ENCODE data around the gene RAB18.

Gene RAB18

DNA sequence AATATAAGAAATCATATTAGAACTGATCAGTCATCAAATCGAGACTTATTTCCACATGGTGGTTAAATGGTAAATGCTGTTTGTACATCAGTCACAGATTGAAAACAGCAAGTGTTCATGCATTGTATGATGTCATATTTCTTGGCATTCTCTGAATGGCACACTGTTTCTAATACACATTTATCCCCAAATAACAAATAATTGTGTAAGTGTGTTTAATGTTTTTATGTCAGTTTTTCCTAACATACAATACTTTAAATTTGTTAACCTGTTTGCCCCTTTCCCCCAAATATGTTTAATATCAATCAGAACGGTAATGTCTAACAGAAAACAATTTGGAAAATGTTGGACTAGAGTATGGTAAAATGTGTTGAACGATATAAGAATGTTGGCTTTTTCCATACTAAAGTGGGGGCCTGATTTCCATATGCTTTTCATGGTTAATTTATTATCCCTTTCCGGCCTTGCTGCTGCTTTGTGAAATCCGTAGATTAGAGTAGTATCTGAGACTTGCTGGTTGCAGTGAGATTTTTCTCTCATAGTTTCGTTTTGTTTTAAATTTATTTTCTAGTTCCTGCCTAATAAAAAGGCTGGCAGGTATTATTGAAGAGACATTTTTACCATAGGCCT is 23.7 kb downstream of the RAB18 start:
- Histone ChIP-seq H3K36me3 (ENCODE audit: control insufficient read depth, insufficient read depth, low read length) (no peaks in the 10 kb centered on the region), H3K4me3 (ENCODE audit: low read length) (no peak overlapping the region), H3K9me3 (ENCODE audit: control insufficient read depth, insufficient read depth, low read length) (no peaks in the 10 kb centered on the region), H3K4me1 (ENCODE audit: control insufficient read depth, insufficient read depth, low read length) (no peaks in the 10 kb centered on the region), H3K27ac (ENCODE audit: low read length) (no peak overlapping the region), H3K27me3 (ENCODE audit: control insufficient read depth, insufficient read depth, low read length) (no peaks in the 10 kb centered on the region)
- 100% methylated on average over 1 of the region's 6 CpGs for WGBS (ENCODE audit: insufficient coverage, insufficient read length)
- no peak for DNase-seq (ENCODE audit: low read depth, low spot score)

DNA sequence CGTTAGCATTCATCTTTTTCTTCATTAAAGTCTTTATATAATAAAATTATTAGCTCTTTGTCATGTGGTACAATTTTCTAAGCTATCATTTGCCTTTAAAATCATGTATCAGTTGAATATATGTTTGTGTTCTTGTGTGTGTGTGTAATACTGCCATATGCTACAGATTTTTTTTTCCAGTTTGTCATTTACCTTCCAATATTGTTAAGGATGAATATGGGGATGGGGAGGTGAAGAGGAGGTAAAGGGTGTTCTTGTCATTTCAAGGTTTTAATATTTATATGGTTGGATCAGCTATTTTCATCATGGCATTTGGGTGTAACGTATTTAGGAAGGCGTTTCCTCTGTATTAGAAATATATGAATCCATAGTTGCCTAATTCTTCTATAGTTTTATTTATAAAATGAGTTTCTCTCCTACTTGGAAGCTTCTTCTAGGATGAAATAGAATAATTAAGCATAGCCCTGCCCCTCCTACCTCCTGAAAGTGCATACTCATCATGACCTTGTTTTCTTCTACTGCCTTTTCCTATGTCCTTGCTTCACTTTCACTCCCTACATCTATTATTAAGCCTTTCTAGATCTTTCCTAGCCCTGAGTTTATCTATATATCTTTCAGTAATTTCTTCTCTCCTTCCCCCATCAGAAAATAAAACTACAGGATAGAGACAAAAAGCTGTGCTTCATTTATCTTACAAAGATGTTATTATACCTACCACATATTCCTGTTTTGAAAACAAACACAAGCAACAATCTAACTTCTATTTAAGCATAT is 25.1 kb downstream of the RAB18 start:
- WGBS (ENCODE audit: insufficient coverage, insufficient read length) = no CpG with 5 or more reads among the region's 3 CpGs
- H3K27ac ChIP-seq (ENCODE audit: low read length) = no peak overlapping the region
- no peaks in the 10 kb centered on the region for H3K9me3 ChIP-seq (ENCODE audit: control insufficient read depth, insufficient read depth, low read length)
- H3K36me3 ChIP-seq (ENCODE audit: control insufficient read depth, insufficient read depth, low read length) = no peaks in the 10 kb centered on the region
- H3K4me1 ChIP-seq (ENCODE audit: control insufficient read depth, insufficient read depth, low read length) = no peaks in the 10 kb centered on the region
- no peaks in the 10 kb centered on the region for H3K27me3 ChIP-seq (ENCODE audit: control insufficient read depth, insufficient read depth, low read length)
- DNase-seq (ENCODE audit: low read depth, low spot score) = no peak
- no peak overlapping the region for H3K4me3 ChIP-seq (ENCODE audit: low read length)

DNA sequence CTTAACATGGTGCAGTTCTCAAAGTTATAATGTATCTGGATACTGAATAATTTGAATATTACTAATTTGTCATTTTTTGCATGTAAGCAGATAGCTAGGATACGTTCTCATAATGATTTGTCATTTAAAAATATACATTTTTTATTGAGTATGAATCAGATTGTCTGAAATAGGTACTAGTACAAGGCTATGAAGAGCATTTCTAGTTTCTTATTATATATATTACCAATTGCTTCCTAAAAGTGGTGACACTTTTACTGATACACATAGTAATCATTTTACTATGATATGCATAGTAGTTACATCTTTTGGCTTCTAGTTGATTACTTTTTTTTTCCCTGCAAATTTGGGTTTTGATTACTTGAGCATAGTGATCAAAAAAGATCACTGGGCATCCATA is 26.4 kb downstream of the RAB18 start:
- Histone ChIP-seq H3K27ac (ENCODE audit: low read length) (no peak overlapping the region), H3K9me3 (ENCODE audit: control insufficient read depth, insufficient read depth, low read length) (no peaks in the 10 kb centered on the region), H3K27me3 (ENCODE audit: control insufficient read depth, insufficient read depth, low read length) (no peaks in the 10 kb centered on the region), H3K36me3 (ENCODE audit: control insufficient read depth, insufficient read depth, low read length) (no peaks in the 10 kb centered on the region), H3K4me1 (ENCODE audit: control insufficient read depth, insufficient read depth, low read length) (no peaks in the 10 kb centered on the region; the same call in 1 of the 2 replicates), H3K4me3 (ENCODE audit: low read length) (no peak overlapping the region)
- DNase-seq (ENCODE audit: low read depth, low spot score) = no peak
- WGBS (ENCODE audit: insufficient coverage, insufficient read length) = no CpG with 5 or more reads among the region's 1 CpG

DNA sequence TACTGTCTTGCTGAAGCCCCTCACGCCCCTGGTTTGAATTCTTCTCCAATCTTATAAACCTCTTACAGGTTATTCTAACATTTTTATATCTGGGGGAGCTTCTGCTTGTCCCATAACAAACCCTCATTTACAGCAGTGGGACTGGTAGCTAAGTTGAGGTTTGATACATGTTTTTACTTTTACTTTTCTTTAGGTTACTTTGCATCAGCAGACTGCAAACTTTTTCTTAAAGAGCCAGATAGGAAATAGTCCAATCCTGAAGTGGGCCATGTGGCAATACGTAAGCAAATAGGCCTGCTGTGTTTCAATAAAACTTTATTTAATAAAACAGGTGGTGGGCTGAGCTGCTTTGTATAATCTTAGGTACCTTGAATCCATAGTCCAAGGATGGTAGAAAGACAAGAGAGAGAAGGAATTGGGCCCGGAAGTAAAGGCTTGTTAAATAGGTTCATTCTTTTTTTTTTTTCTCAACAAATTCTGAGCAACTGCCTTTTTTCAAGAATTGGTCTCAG is 27.3 kb downstream of the RAB18 start:
- Histone ChIP-seq H3K4me1 (ENCODE audit: control insufficient read depth, insufficient read depth, low read length) (no peaks in the 10 kb centered on the region; the same call in 1 of the 2 replicates), H3K9me3 (ENCODE audit: control insufficient read depth, insufficient read depth, low read length) (no peaks in the 10 kb centered on the region), H3K27me3 (ENCODE audit: control insufficient read depth, insufficient read depth, low read length) (no peaks in the 10 kb centered on the region), H3K36me3 (ENCODE audit: control insufficient read depth, insufficient read depth, low read length) (no peaks in the 10 kb centered on the region), H3K27ac (ENCODE audit: low read length) (no peak overlapping the region), H3K4me3 (ENCODE audit: low read length) (no peak overlapping the region)
- DNase-seq (ENCODE audit: low read depth, low spot score) = no peak
- no CpG with 5 or more reads among the region's 3 CpGs for WGBS (ENCODE audit: insufficient coverage, insufficient read length)

DNA sequence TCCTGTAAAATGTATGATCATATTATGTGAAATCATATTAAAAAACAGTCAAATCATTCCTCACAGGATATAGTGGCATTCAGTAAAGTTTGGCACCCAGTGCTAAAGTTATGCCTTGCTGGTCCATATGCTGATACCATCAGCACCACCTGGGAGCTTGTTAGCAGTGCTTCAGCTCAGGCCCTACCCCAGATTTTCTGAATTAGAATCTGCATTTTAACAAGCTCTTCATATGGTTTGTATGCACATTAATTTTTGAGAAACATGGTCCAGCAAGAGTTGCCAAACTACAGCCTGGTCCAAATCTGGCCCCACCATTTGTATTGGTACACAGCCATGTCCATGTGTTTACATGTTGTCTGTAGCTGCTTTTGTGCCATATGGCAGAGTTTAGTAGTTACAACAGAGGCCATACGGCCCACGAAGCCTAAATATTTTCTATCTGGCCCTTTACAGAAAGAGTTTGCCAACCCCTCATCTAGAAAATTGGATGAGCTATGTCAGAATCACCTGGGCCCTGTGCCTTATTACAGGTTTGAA is 30.1 kb downstream of the RAB18 start:
- Histone ChIP-seq H3K9me3 (ENCODE audit: control insufficient read depth, insufficient read depth, low read length) (no peaks in the 10 kb centered on the region), H3K27ac (ENCODE audit: low read length) (no peak overlapping the region), H3K4me3 (ENCODE audit: low read length) (no peak overlapping the region), H3K27me3 (ENCODE audit: control insufficient read depth, insufficient read depth, low read length) (no peaks in the 10 kb centered on the region), H3K36me3 (ENCODE audit: control insufficient read depth, insufficient read depth, low read length) (no peaks in the 10 kb centered on the region), H3K4me1 (ENCODE audit: control insufficient read depth, insufficient read depth, low read length) (no peaks in the 10 kb centered on the region; the same call in 1 of the 2 replicates)
- no CpG with 5 or more reads among the region's 2 CpGs for WGBS (ENCODE audit: insufficient coverage, insufficient read length)
- DNase-seq (ENCODE audit: low read depth, low spot score) = no peak

DNA sequence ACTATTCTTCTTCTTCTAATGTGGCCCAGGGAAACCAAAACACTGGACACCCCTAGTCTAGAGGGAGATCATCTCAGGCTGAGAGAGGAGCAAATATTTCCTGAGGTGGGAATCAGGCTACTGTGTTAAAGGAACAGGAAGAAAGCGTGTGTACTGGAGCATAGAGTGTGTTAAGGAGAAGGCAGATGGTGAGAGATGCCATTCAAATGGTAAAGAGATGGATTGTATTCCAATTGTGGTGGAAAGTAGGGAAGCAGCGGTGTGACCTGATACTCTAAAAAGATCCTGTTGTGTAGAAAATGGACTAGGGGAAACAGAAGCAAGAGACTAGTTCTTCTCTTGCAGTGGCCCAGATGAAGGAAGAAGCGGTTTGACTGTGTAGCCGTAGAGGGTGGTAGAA is 31.2 kb downstream of the RAB18 start:
- no peaks in the 10 kb centered on the region; the same call in 1 of the 2 replicates for H3K4me1 ChIP-seq (ENCODE audit: control insufficient read depth, insufficient read depth, low read length)
- WGBS (ENCODE audit: insufficient coverage, insufficient read length) = no CpG with 5 or more reads among the region's 4 CpGs
- no peak for DNase-seq (ENCODE audit: low read depth, low spot score)
- no peak overlapping the region for H3K4me3 ChIP-seq (ENCODE audit: low read length)
- H3K27ac ChIP-seq (ENCODE audit: low read length) = no peak overlapping the region
- no peaks in the 10 kb centered on the region for H3K9me3 ChIP-seq (ENCODE audit: control insufficient read depth, insufficient read depth, low read length)
- H3K27me3 ChIP-seq (ENCODE audit: control insufficient read depth, insufficient read depth, low read length) = no peaks in the 10 kb centered on the region
- H3K36me3 ChIP-seq (ENCODE audit: control insufficient read depth, insufficient read depth, low read length) = no peaks in the 10 kb centered on the region

DNA sequence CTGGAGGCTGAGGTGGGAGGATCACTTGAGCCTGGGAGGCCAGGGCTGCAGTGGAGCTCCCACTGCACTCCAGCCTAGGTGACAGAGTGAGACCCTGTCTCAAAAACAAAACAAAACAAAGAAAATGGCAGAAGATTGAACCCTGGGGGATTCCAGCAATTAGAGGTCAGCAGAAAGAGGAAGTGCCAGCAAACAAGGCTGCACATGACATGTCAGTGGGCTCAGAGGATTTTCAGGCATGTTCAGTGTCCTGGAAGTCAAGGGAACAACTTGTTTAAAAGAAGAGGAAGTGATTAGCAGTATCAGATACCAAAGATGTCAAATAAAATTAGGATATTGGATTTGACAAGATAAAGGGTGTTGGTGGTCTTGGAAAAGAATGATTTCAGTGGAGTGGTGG is 32.3 kb downstream of the RAB18 start:
- Histone ChIP-seq H3K9me3 (ENCODE audit: control insufficient read depth, insufficient read depth, low read length) (no peaks in the 10 kb centered on the region), H3K4me1 (ENCODE audit: control insufficient read depth, insufficient read depth, low read length) (no peaks in the 10 kb centered on the region; the same call in 1 of the 2 replicates), H3K27ac (ENCODE audit: low read length) (no peak overlapping the region), H3K27me3 (ENCODE audit: control insufficient read depth, insufficient read depth, low read length) (no peaks in the 10 kb centered on the region), H3K4me3 (ENCODE audit: low read length) (no peak overlapping the region), H3K36me3 (ENCODE audit: control insufficient read depth, insufficient read depth, low read length) (no peaks in the 10 kb centered on the region)
- no peak for DNase-seq (ENCODE audit: low read depth, low spot score)

DNA sequence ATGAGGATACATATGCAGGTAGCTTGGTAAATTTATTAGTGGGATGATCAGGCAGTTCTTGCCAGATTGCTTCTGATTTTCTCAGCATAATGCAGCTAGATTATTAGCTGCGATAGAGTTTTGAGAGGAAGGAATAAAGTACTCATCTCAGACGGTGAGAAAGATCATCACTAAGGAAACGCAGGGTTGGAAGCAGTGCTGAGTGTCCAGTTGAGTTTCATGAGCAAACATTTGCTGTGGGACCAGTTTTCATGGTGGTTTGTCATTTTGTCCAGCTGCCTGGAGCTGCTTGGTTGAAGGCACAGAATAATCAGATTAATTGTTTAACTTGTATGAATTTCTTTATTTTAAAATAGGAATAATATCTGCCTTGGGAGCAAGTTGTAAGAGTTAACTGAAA is 33.1 kb downstream of the RAB18 start:
- no CpG with 5 or more reads among the region's 3 CpGs for WGBS (ENCODE audit: insufficient coverage, insufficient read length)
- Histone ChIP-seq H3K36me3 (ENCODE audit: control insufficient read depth, insufficient read depth, low read length) (no peaks in the 10 kb centered on the region), H3K4me1 (ENCODE audit: control insufficient read depth, insufficient read depth, low read length) (no peaks in the 10 kb centered on the region; the same call in 1 of the 2 replicates), H3K4me3 (ENCODE audit: low read length) (no peak overlapping the region), H3K27ac (ENCODE audit: low read length) (no peak overlapping the region), H3K27me3 (ENCODE audit: control insufficient read depth, insufficient read depth, low read length) (no peaks in the 10 kb centered on the region), H3K9me3 (ENCODE audit: control insufficient read depth, insufficient read depth, low read length) (no peaks in the 10 kb centered on the region)
- DNase-seq (ENCODE audit: low read depth, low spot score) = no peak

DNA sequence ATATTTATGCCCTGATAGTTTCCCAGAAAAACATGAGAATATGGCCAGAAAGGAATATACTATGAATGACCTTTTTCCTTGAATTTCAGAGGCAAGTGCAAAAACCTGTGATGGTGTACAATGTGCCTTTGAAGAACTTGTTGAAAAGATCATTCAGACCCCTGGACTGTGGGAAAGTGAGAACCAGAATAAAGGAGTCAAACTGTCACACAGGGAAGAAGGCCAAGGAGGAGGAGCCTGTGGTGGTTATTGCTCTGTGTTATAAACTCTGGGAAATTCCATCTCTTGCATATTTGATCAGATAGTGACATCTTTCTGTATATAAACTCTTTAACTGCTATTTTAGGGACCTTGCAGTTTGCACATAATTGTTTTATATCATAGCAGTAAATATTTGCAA is 33.7 kb downstream of the RAB18 start:
- Histone ChIP-seq H3K9me3 (ENCODE audit: control insufficient read depth, insufficient read depth, low read length) (no peaks in the 10 kb centered on the region), H3K4me1 (ENCODE audit: control insufficient read depth, insufficient read depth, low read length) (no peaks in the 10 kb centered on the region; the same call in 1 of the 2 replicates), H3K36me3 (ENCODE audit: control insufficient read depth, insufficient read depth, low read length) (no peaks in the 10 kb centered on the region), H3K27ac (ENCODE audit: low read length) (no peak overlapping the region), H3K27me3 (ENCODE audit: control insufficient read depth, insufficient read depth, low read length) (no peaks in the 10 kb centered on the region), H3K4me3 (ENCODE audit: low read length) (no peak overlapping the region)
- no peak for DNase-seq (ENCODE audit: low read depth, low spot score)

DNA sequence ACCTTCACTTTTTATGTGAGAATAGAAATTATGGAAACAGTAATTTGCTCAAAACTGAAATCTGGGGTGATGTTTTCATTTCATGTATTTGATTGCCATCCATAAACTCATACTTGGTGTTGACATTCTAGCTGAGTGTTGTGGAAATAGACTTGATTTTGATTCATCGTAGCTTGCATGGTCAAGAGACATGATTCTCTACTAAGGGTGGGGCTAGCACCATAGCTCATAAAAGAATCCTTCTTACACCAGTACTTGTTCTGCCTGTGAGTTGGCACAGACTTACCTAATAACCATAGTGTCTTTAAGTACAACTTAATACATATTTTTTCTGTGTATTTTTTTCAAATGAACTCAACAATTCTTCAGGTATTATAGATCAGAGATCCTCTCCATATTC is 36.6 kb downstream of the RAB18 start:
- no peaks in the 10 kb centered on the region for H3K9me3 ChIP-seq (ENCODE audit: control insufficient read depth, insufficient read depth, low read length)
- H3K4me1 ChIP-seq (ENCODE audit: control insufficient read depth, insufficient read depth, low read length) = no peaks in the 10 kb centered on the region
- H3K4me3 ChIP-seq (ENCODE audit: low read length) = no peak overlapping the region
- H3K27ac ChIP-seq (ENCODE audit: low read length) = no peak overlapping the region
- no peak for DNase-seq (ENCODE audit: low read depth, low spot score)
- no peaks in the 10 kb centered on the region for H3K36me3 ChIP-seq (ENCODE audit: control insufficient read depth, insufficient read depth, low read length)
- no CpG with 5 or more reads among the region's 1 CpG for WGBS (ENCODE audit: insufficient coverage, insufficient read length)
- H3K27me3 ChIP-seq (ENCODE audit: control insufficient read depth, insufficient read depth, low read length) = no peaks in the 10 kb centered on the region

All from iPS DF 6.9 (cell line).